B cell (primary cell): Measurements from ENCODE around the gene TMC3. TPM values are rescaled to one million over a fixed set of nuclear protein-coding genes. Genes with fewer than 3 reads are reported as not detected.

Experiments
- ATAC-seq: fragments of 200-7000 bp; cut with Tn5 transposase; one replicate; pipeline ENCODE4 v1.10.0; 2021; ENCODE audit warnings: low read depth, mild to moderate bottlenecking, moderate number of reproducible peaks, moderate library complexity
- CTCF ChIA-PET: fragments of 350-600 bp; sonication (Branson Sonifier 250); formaldehyde crosslinking; loops from one replicate; lab custom pipeline; 2021; ENCODE audit warnings: antibody characterized with exemption, inconsistent platforms; lab: Charles Lee
- POLR2A ChIA-PET: fragments of 350-600 bp; sonication (Branson Sonifier 250); formaldehyde crosslinking; loops from one replicate; lab custom pipeline; 2021; ENCODE audit warnings: antibody characterized with exemption; lab: Charles Lee
- DNase-seq: peaks from one replicate; pipeline ENCODE4 v3.0.0; 2013
- H2AFZ ChIP-seq: 2 replicates; pipeline ENCODE4 v1.6.1; 2012; ENCODE audit warnings: mild to moderate bottlenecking, low read depth, low read length; ENCODE audit not compliant: insufficient read depth, poor library complexity, severe bottlenecking
- H3K27ac ChIP-seq, 2 donors: 1 replicate in 1 of 2; 2 replicates in 1 of 2; pipeline ENCODE4 v1.5.1; 2012 to 2013; ENCODE audit warnings: low read length in 2 of 2, mild to moderate bottlenecking in 2 of 2, moderate library complexity in 1 of 2
- H3K27me3 ChIP-seq, 4 experiments: fragments of 200-600 bp in 1 of 4; sonication (generic) in 1 of 4; replicated peaks in 1 of 4; 1 replicate in 2 of 4; 2 replicates in 2 of 4; pipeline versions ENCODE4 v1.6.1 to v1.7.0; 2013 to 2016; ENCODE audit warnings: low read length in 3 of 4, mild to moderate bottlenecking in 2 of 4, mixed read lengths in 1 of 4, moderate library complexity in 1 of 4; ENCODE audit not compliant: insufficient read depth in 4 of 4, control insufficient read depth in 3 of 4; ENCODE audit errors: control extremely low read depth in 1 of 4
- H3K36me3 ChIP-seq, 2 experiments: replicated peaks in 1 of 2; 1 replicate in 1 of 2; 2 replicates in 1 of 2; pipeline versions ENCODE4 v1.6.1 to v1.7.1; 2013; ENCODE audit warnings: low read length in 1 of 2; ENCODE audit not compliant: insufficient read depth in 2 of 2, control insufficient read depth in 1 of 2; ENCODE audit errors: control extremely low read depth in 1 of 2, extremely low read depth in 1 of 2
- H3K4me1 ChIP-seq, 2 donors: fragments of 200-600 bp in 1 of 2; sonication (generic) in 1 of 2; 1 replicate in 1 of 2; 2 replicates in 1 of 2; pipeline versions ENCODE4 v1.5.1 to v1.6.1; 2013 to 2017; ENCODE audit warnings: low read length in 2 of 2; ENCODE audit not compliant: control insufficient read depth in 2 of 2, insufficient read depth in 2 of 2
- H3K4me2 ChIP-seq: replicated peaks from 2 replicates; pipeline ENCODE3; 2012; ENCODE audit warnings: mild to moderate bottlenecking, low read depth, low read length; ENCODE audit not compliant: poor library complexity, severe bottlenecking
- H3K4me3 ChIP-seq, 5 experiments: fragments of 200-600 bp in 1 of 5; sonication (generic) in 1 of 5; 1 replicate in 3 of 5; 2 replicates in 2 of 5; pipeline versions ENCODE4 v1.5.1 to v1.7.0; 2011 to 2016; ENCODE audit warnings: low read length in 4 of 5, mild to moderate bottlenecking in 4 of 5, low read depth in 2 of 5, control low read depth in 1 of 5, moderate library complexity in 1 of 5; ENCODE audit not compliant: insufficient read depth in 1 of 5; ENCODE audit errors: control extremely low read depth in 1 of 5, extremely low read depth in 1 of 5
- H3K79me2 ChIP-seq: fragments of 200-600 bp; sonication (generic); one replicate; pipeline ENCODE4 v1.6.0; 2016; ENCODE audit warnings: low read length; ENCODE audit not compliant: control insufficient read depth, insufficient read depth
- H3K9ac ChIP-seq: fragments of 200-600 bp; sonication (generic); 2 replicates; pipeline ENCODE4 v1.6.1; 2017; ENCODE audit warnings: mild to moderate bottlenecking, low read length, moderate library complexity
- H3K9me3 ChIP-seq, 3 donors: one replicate each; pipeline versions ENCODE4 v1.6.1 to v1.7.1; 2013; ENCODE audit warnings: low read length in 2 of 3; ENCODE audit not compliant: control insufficient read depth in 2 of 3, insufficient read depth in 1 of 3; ENCODE audit errors: control extremely low read depth in 1 of 3
- H4K20me1 ChIP-seq: 2 replicates; pipeline ENCODE4 v1.6.0; 2012; ENCODE audit warnings: mild to moderate bottlenecking, low read length; ENCODE audit not compliant: insufficient read depth, control insufficient read depth, poor library complexity, severe bottlenecking
- H3K27ac Mint-ChIP-seq: one replicate; pipeline ENCODE4 v1.8.0; 2021; ENCODE audit warnings: mixed read lengths
- H3K27me3 Mint-ChIP-seq: one replicate; pipeline ENCODE4 v1.8.0; 2021; ENCODE audit warnings: mixed read lengths
- H3K4me1 Mint-ChIP-seq: one replicate; pipeline ENCODE4 v1.8.0; 2021; ENCODE audit warnings: mixed read lengths
- H3K4me3 Mint-ChIP-seq: one replicate; pipeline ENCODE4 v1.8.0; 2021; ENCODE audit warnings: mixed read lengths
- H3K9me3 Mint-ChIP-seq: one replicate; pipeline ENCODE4 v1.8.0; 2022; ENCODE audit warnings: mixed read lengths; ENCODE audit not compliant: insufficient read depth
- CTCF ChIP-seq: fragments of 200-600 bp; IDR thresholded peaks from one replicate; pipeline ENCODE4 v1.8.0; 2022; ENCODE audit warnings: antibody characterized with exemption, mild to moderate bottlenecking
- EZH2 ChIP-seq: IDR thresholded peaks from 2 replicates; pipeline ENCODE4 v1.6.1; 2012; ENCODE audit warnings: borderline replicate concordance, low read depth, mild to moderate bottlenecking, moderate library complexity, low read length; ENCODE audit not compliant: insufficient read depth, poor library complexity, severe bottlenecking
- WGBS: methylation state at CpG from one replicate; pipeline ENCODE4 v1.1.5; 2013; ENCODE audit warnings: missing lambda C conversion rate; ENCODE audit not compliant: insufficient coverage; 5-methylcytosine and 5-hydroxymethylcytosine counted together
- intact Hi-C: fragments of 100-400 bp; cut with micrococcal nuclease; formaldehyde crosslinking; loops from one replicate; pipeline ENCODE4 v1.10.0; 2022
- polyA plus RNA-seq: library from polyadenylated mRNA; depleted of rRNA; stranded (reverse); fragments of >200 nt; gene quantifications from 2 replicates; pipeline ENCODE4 v1.2.3, GENCODE V29; 2012
- total RNA-seq, 2 donors: library from RNA; stranded (reverse); fragments of 120-200 nt in 1 of 2; gene quantifications; 1 replicate in 1 of 2; 2 replicates in 1 of 2; pipeline versions ENCODE4 v1.2.3 to v1.2.4, GENCODE V29; 2013 to 2022

TMC3 gene
- total and polyA plus RNA-seq, 2 donors (not counting 1 experiment from before 2014, with no cell fraction given): not detected

DNA sequence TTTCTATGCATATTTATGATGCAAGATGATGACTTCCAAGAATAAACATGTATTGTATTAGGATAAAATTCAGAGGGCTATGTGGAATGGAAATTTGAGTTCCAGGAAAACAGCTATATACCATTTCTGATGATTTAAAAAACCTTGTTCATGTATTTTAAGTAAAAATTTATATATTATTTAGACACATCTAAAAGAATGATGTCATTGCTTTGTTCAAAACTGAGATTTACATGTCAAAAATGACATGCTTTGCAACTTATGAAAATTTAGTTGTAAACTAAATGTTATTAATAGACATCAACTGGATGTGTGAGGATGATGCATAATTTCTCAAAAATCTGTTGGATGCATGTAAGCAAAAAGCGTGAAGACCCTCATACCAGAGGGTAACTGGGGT, 52.3 kb downstream of the TMC3 start:
- Mint-ChIP-seq H3K27ac (no peak overlapping the region), H3K4me3 (no peak overlapping the region), H3K4me1 (peaks cover 55% of the 10 kb centered on the region), H3K27me3 (no peaks in the 10 kb centered on the region), H3K9me3 (no peaks in the 10 kb centered on the region)
- no peak for TF ChIP-seq EZH2
- TF ChIP-seq CTCF: no peak
- H3K36me3 ChIP-seq: peaks cover 0 to 17% of the 10 kb centered on the region in 2 experiments
- intact Hi-C loops: no loop called here
- no peaks in the 10 kb centered on the region for H3K9me3 ChIP-seq
- H3K4me3 ChIP-seq: no peak overlapping the region
- DNase-seq (no peak), ATAC-seq (no peak)
- WGBS: 100% methylated on average over 1 of the region's 1 CpG
- no peaks in the 10 kb centered on the region for H4K20me1 ChIP-seq
- H3K4me1 ChIP-seq: peaks cover 41 to 57% of the 10 kb centered on the region in 2 donors
- POLR2A ChIA-PET: interaction anchor here (0.6 kb wide), 1 partner anchor 44 kb away, joined by 3 read pairs; no protein-coding TSS in a partner anchor
- peaks cover 61% of the 10 kb centered on the region for H3K79me2 ChIP-seq
- CTCF ChIA-PET: interaction anchor here (1.7 to 20.0 kb wide), 2 partner anchors 46 to 56 kb away, joined by 5 to 306 read pairs; no protein-coding TSS in a partner anchor
- H2AFZ ChIP-seq: no peak overlapping the region
- no peak overlapping the region for H3K9ac ChIP-seq
- H3K4me2 ChIP-seq: no peak overlapping the region
- H3K27me3 ChIP-seq: no peaks in the 10 kb centered on the region
- H3K27ac ChIP-seq: no peak overlapping the region

- H3K27me3 ChIP-seq: no peaks in the 10 kb centered on the region
- 83% methylated on average over 5 of the region's 6 CpGs for WGBS
- ATAC-seq (no peak), DNase-seq (no peak)
- intact Hi-C loops: loop anchor here (2.0 kb wide), 1 partner anchor 15 kb away; no protein-coding TSS in a partner anchor
- H2AFZ ChIP-seq: no peak overlapping the region
- peaks cover 5% of the 10 kb centered on the region for H4K20me1 ChIP-seq
- H3K27me3 Mint-ChIP-seq: no peaks in the 10 kb centered on the region
- peak overlapping the region; percentile 41 for H3K4me3 Mint-ChIP-seq
- H3K9me3 ChIP-seq: no peaks in the 10 kb centered on the region
- H3K27ac ChIP-seq: peak overlapping the region; percentile 26 to 88
- POLR2A ChIA-PET: no interaction called here
- H3K9me3 Mint-ChIP-seq: no peaks in the 10 kb centered on the region
- H3K4me1 ChIP-seq: peaks cover 66 to 75% of the 10 kb centered on the region in 2 donors
- H3K36me3 ChIP-seq: peaks cover 0 to 39% of the 10 kb centered on the region in 2 experiments
- peaks cover 72% of the 10 kb centered on the region for H3K4me1 Mint-ChIP-seq
- peaks cover 56% of the 10 kb centered on the region for H3K79me2 ChIP-seq
- TF ChIP-seq EZH2: no peak
- no peak for TF ChIP-seq CTCF
- peak overlapping the region; percentile 18 for H3K9ac ChIP-seq
- no peak overlapping the region for H3K4me3 ChIP-seq
- peak overlapping the region; percentile 64 for H3K27ac Mint-ChIP-seq
- CTCF ChIA-PET: interaction anchor here (1.3 to 2.4 kb wide), 3 partner anchors 16 to 52 kb away, joined by 3 to 12 read pairs (median 10); no protein-coding TSS in a partner anchor
- peak overlapping the region; percentile 54 for H3K4me2 ChIP-seq
Measured at GRCh38 chr15:81317642-81318017, 56.4 kb downstream of the TMC3 start.
